NT2/D1 (cell line): ENCODE measurements around the gene UMODL1.

Source experiments
- YY1 ChIP-seq: IDR thresholded peaks from 2 replicates; pipeline ENCODE4 v1.6.1; 2011; ENCODE audit not compliant: insufficient read length, insufficient read depth
- ZNF274 ChIP-seq: IDR thresholded peaks from 2 replicates; pipeline ENCODE4 v1.6.1; 2011; ENCODE audit warnings: mild to moderate bottlenecking, low read depth, low read length

DNA sequence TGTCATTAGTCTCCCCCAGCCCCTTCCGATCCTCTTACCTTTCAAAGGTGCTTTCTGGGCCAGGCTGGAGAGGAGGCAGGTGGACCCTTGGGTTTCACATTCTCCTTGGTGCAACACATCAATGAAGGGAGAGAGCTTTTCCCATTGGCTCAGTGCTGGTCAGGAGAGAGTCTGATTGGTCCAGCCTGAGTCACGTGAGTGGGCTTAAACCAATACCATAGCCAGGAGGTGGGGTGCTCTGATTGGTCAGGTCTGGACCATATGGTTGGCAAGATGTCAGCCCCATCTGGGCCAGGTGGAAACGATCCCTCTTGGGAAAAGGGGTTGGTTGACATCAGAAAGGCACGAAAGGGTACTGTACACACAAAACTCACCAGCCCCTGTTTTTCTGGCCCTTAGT lies 103.1 kb downstream of the UMODL1 start:
- TF ChIP-seq YY1 (no peak), ZNF274 (no peak)
